Testis (tissue), 3 donors: ENCODE results near the gene CACYBP. TPM values are rescaled to one million over a fixed set of nuclear protein-coding genes. Genes with fewer than 3 reads are reported as not detected.

ENCODE experiments used
- DNase-seq: peaks from one replicate; pipeline ENCODE4 v3.0.0-alpha.2; 2019
- H3K27ac ChIP-seq, 2 donors: fragments of 200-600 bp; sonication (generic); one replicate each; pipeline ENCODE4 v1.5.1; 2019
- H3K27me3 ChIP-seq: fragments of 200-600 bp; sonication (generic); one replicate; pipeline ENCODE4 v1.5.1; 2019
- H3K36me3 ChIP-seq: fragments of 200-600 bp; sonication (generic); one replicate; pipeline ENCODE4 v1.5.1; 2017; ENCODE audit warnings: low read depth; ENCODE audit errors: missing control alignments
- H3K4me1 ChIP-seq: fragments of 200-600 bp; sonication (generic); one replicate; pipeline ENCODE4 v1.5.1; 2019
- H3K4me3 ChIP-seq, 2 donors: fragments of 200-600 bp; sonication (generic); one replicate each; pipeline ENCODE4 v1.5.1; 2017 to 2019
- H3K9me3 ChIP-seq: fragments of 200-600 bp; sonication (generic); one replicate; pipeline ENCODE4 v1.5.1; 2017
- CTCF ChIP-seq, 3 experiments: fragments of 450-650 bp in 2 of 3; fragments of 200-600 bp in 1 of 3; sonication (generic) in 1 of 3; IDR thresholded peaks; one replicate each; pipeline ENCODE4 v1.5.1; 2016 to 2019; ENCODE audit warnings: antibody characterized with exemption in 3 of 3, mild to moderate bottlenecking in 2 of 3, moderate library complexity in 1 of 3
- POLR2A ChIP-seq: fragments of 450-650 bp; IDR thresholded peaks from one replicate; pipeline ENCODE4 v1.6.1; 2017; ENCODE audit warnings: antibody characterized with exemption, mild to moderate bottlenecking, moderate library complexity
- WGBS, 2 donors: methylation state at CpG; one replicate each; pipeline ENCODE4 v1.1.5; 2018; 5-methylcytosine and 5-hydroxymethylcytosine counted together
- intact Hi-C: fragments of 100-400 bp; cut with DNase I; formaldehyde crosslinking; loops from one replicate; pipeline ENCODE4 v1.15.1; 2023; ENCODE audit warnings: low total_unique reads
- polyA plus RNA-seq: library from polyadenylated mRNA; stranded (reverse); fragments of 350-450 nt; fragmentation: Illumina TruSeq; extraction: RNeasy Lipid Tissue Mini Kit (QIAGEN cat#74804); gene quantifications from one replicate; pipeline ENCODE4 v1.2.3, GENCODE V29; 2014; ENCODE audit warnings: low read depth, low replicate concordance; ENCODE audit not compliant: insufficient read depth
- total RNA-seq, 2 donors: library from RNA; depleted of rRNA; stranded (reverse); fragments of >200 nt; gene quantifications; one replicate each; pipeline ENCODE4 v1.2.3, GENCODE V29; 2016

CACYBP gene
- total and polyA plus RNA-seq, 3 donors from 2014 or later: 74.4 to 121 (median 120) TPM

- 88 to 94% methylated on average over 8 of the region's 8 CpGs for WGBS, 2 donors
- Histone ChIP-seq H3K27ac (no peak overlapping the region), H3K9me3 (no peaks in the 10 kb centered on the region), H3K27me3 (no peaks in the 10 kb centered on the region), H3K4me1 (peaks cover 5% of the 10 kb centered on the region), H3K4me3 (no peak overlapping the region), H3K36me3 (no peaks in the 10 kb centered on the region)
- TF ChIP-seq POLR2A: no peak
- TF ChIP-seq CTCF (IDR thresholded peaks at IDR 0.05): no peak
- DNase-seq: no peak
- intact Hi-C loops: no loop called here
Observed at GRCh38 chr1:175005085-175005783, 5.5 kb downstream of the CACYBP start.

DNA sequence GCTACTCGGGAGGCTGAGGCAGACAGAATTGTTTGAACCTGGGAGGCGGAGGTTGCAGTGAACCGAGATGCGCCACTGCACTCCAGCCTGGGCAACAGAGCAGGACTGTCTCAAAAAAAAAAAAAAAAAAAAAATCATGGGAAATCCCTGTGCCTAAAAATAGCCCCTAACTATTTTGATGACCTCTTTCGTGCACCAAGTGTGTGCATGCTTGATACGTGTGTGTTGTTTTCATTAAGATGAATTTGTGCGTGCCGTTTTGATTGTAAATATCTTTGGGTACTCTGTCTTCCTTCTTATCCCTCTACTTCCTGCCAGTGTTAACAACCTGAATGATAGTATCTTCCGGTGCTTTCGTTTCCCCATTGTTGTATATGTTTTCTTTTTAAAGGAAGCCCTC is 9.8 kb downstream of the CACYBP start:
- no peaks in the 10 kb centered on the region for H3K4me1 ChIP-seq
- intact Hi-C loops: no loop called here
- no peak overlapping the region for H3K4me3 ChIP-seq
- H3K9me3 ChIP-seq: no peaks in the 10 kb centered on the region
- 70 to 80% methylated on average over 10 of the region's 10 CpGs for whole genome bisulfite sequencing, 2 donors
- DNase-seq: no peak
- no peaks in the 10 kb centered on the region for H3K36me3 ChIP-seq
- TF ChIP-seq POLR2A: no peak
- no peak for TF ChIP-seq CTCF (IDR thresholded peaks at IDR 0.05)
- no peak overlapping the region for H3K27ac ChIP-seq
- H3K27me3 ChIP-seq: no peaks in the 10 kb centered on the region

- no peak for DNase-seq
- Histone ChIP-seq H3K4me1 (no peaks in the 10 kb centered on the region), H3K36me3 (no peaks in the 10 kb centered on the region), H3K9me3 (no peaks in the 10 kb centered on the region), H3K4me3 (no peak overlapping the region), H3K27ac (no peak overlapping the region), H3K27me3 (no peaks in the 10 kb centered on the region)
- WGBS, 2 donors: 84 to 96% methylated on average over 1 of the region's 1 CpG
- intact Hi-C loops: no loop called here
- TF ChIP-seq CTCF (IDR thresholded peaks at IDR 0.05) (no peak), POLR2A (no peak)
Observed at GRCh38 chr1:175013445-175013844, 13.7 kb downstream of the CACYBP start.

- no peaks in the 10 kb centered on the region for H3K4me1 ChIP-seq
- intact Hi-C loops: no loop called here
- no peaks in the 10 kb centered on the region for H3K27me3 ChIP-seq
- DNase-seq: no peak
- H3K27ac ChIP-seq: no peak overlapping the region
- no peak overlapping the region for H3K4me3 ChIP-seq
- H3K9me3 ChIP-seq: no peaks in the 10 kb centered on the region
- 81 to 92% methylated on average over 4 of the region's 4 CpGs for WGBS, 2 donors
- H3K36me3 ChIP-seq: no peaks in the 10 kb centered on the region
- TF ChIP-seq POLR2A: no peak
- TF ChIP-seq CTCF (IDR thresholded peaks at IDR 0.05): no peak
Observed at GRCh38 chr1:175015243-175015642, 15.5 kb downstream of the CACYBP start.

DNA sequence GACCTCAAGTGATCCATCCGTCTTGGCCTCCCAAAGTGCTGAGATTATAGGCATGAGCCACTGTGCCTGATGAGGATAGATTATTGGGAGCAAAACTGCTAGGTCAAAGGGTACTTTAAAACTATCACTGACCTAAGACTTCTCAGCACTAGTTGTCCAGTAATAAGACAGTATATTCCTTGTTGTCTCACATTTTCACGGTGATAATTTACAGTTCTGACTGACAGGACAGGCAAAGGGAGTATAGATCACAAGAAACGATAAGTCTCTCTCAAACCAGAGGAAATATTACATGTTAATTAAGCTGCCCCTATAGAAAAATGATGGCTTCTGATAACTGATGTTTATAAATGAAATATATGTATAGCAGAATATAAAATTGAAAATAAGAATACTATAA is 19.8 kb downstream of the CACYBP start:
- TF ChIP-seq POLR2A (no peak), CTCF (IDR thresholded peaks at IDR 0.05) (no peak)
- intact Hi-C loops: no loop called here
- no peak for DNase-seq
- no peaks in the 10 kb centered on the region for H3K36me3 ChIP-seq
- 78 to 81% methylated on average over 3 of the region's 3 CpGs for WGBS, 2 donors
- H3K9me3 ChIP-seq: no peaks in the 10 kb centered on the region
- no peak overlapping the region for H3K4me3 ChIP-seq
- H3K27me3 ChIP-seq: no peaks in the 10 kb centered on the region
- no peaks in the 10 kb centered on the region for H3K4me1 ChIP-seq
- H3K27ac ChIP-seq: no peak overlapping the region
